ENCODE measurements around the gene TMEM38A.
"Not testable (repeated sequence)": the region's sequence is repeated elsewhere in the genome, so short reads cannot be mapped to it uniquely, and the experiment has no call there.

Gene TMEM38A

DNA sequence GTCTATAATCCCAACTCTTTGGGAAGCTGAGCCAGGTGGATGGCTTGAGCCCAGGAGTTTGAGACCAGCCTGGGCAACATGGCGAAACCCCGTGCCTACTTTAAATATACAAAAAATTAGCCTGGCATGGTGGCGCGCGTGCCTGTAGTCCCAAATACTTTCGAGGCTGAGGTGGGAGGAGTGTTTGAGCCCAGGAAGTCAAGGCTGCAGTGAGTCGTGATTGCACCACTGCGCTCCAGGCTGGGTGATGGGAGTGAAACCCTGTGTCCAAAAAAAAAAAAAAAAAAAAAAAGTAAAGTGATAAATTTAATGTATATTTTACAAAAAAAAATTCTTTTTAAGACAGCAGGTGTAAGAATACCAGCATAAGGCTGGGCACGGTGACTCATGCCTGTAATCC lies 17.6 kb downstream of the TMEM38A start:
- DNase-seq, result no peak

DNA sequence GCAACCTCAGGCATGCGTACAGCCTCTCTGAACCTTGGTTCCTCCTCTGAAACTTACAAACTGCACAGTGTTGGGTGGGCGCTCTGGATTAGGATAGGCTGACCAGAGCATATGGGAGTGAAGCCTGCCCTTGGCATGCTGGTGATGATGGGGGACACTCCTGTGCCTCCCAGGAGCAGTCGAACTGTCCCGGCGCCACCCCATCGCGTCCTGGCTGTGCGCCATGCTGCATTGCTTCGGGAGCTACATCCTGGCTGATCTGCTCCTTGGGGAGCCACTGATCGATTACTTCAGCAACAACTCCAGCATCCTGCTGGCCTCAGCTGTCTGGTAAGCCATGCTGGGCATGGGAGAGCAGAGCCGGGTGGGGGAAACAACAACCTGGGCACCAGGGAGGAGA lies 18.9 kb downstream of the TMEM38A start:
- DNase-seq, result no peak

GRCh38 chr19:16682539-16682938 lies 21.6 kb downstream of the TMEM38A start:
- DNase-seq, result no peak

DNA sequence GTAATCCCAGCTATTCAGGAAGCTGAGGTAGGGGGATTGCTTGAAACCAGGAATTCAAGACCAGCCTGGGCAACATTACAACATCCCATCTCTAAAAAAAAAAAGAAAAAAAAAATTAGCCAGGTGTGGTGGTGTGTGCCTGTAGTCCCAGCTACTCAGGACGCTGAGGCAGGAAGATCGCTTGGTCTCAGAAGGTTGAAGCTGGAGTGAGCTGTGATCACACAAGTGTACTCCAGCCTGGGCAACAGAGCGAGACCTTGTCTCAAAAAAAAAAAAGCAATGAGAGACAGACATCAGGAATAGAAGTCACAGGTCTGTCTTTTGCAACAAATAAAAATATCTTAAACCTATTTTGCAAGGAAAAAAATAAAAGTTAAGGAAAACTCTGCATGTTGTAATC lies 23.3 kb downstream of the TMEM38A start:
- no peak for DNase-seq

- DNase-seq, result no peak
These were observed 27.1 kb downstream of the TMEM38A start for GRCh38 chr19:16688084-16688483.

- DNase-seq, result no peak
These were observed 38.0 kb downstream of the TMEM38A start for GRCh38 chr19:16698914-16699313.

DNA sequence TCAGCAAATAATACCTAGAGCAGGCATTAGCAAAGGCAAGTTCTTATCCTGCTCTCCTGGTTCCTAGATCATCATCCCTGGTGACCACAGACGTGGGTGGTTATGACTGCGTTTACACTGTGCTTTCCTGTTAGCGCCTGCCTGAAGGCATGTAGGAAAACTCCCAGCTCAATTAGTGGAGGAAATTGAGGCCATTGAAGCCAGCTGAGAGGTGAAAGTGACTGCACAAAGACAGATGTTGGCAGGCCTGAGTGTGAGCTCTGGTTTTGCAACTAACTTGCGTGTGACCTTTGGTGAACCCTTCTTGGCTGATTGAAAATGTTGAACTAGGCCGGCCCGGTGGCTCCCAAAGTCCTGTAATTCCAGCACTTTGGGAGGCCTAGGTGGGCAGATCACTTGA lies 41.2 kb downstream of the TMEM38A start:
- no peak for DNase-seq

DNA sequence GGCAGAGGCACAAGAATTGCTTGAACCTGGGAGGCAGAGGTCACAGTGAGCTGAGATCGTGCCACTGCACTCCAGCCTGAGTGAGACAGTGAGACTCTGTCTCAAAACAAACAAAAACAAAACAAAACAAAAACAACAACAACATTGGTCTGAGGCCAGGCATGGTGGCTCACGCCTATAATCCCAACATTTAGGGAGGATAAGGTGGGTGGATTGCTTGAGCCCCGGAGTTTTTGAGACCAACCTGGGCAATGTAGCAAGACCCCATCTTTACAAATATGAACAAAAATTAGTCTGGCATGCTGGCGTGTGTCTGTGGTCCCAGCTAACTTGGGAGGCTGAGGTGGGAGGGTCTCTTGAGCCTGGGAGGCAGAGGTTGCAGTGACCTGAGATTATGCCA lies 42.7 kb downstream of the TMEM38A start:
- DNase-seq, result no peak

- not testable (repeated sequence) for DNase-seq
These were observed 49.9 kb downstream of the TMEM38A start for GRCh38 chr19:16710870-16711269.

- not testable (repeated sequence) for DNase-seq
These were observed 51.4 kb downstream of the TMEM38A start for GRCh38 chr19:16712295-16712694.

DNA sequence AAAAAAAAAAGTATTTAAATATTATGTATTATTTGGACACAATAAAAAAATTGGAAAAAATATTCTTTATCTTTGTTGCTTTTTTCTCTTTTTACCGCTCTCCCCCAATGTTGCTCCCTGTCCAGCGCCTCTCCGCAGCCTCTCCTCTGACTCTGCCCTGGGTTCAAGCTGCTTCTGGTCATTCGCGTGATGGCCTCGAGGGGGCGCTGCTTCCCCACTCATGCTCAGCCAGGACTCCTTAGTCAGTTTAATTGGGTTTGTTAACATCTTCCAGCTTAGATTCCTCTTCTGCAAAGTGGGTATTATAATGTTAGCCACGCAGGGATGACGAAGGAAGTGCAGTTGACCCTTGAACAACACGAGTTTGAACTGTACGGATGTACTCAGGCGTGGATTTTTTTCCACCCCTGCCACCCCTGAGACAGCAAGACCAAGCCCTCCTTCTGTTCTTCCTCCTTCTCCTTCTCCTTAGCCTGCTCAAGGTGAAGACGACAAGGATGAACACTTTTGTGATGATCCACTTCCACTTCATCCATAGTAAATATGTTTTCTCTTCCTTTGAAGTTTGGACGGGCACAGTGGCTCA lies 53.9 kb downstream of the TMEM38A start:
- DNase-seq, result peak; percentile 16

DNA sequence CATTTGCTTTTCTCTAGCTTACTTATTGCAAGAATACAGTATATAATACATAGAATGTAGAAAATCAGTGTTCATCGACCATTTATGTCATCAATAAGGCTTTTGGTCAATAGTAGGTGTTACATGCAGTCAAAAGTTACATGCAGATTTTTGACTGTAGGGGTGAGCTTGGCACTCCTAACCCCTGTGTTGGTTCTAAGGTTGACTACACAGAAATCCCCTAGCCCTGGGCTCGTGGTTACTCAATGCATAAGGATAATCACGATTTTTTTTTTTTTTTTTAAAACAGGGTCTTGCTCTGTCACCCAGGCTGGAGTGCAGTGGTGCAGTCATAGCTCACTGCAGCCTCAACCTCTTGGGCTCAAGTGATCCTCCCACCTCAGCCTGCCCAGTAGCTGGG lies 54.7 kb downstream of the TMEM38A start:
- DNase-seq, result no peak

DNA sequence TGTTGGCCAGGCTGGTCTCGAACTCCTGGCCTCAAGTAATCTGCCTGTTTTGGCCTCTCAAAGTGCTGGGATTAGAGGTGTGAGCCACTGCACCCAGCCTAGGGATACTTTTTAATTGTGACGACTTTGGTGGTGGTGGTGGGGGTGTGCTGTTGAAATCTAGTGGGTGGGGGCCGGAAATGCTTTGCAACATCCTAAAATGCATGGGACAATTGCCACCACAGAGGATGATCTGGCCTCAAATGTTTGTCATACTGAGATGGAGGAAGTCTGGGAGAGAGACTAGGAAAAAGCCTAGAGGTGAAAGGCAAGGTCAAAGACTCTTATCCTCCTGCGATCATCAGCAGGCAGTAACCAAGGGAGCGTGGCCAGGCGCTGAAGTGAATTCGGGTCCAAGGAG lies 60.1 kb downstream of the TMEM38A start:
- no peak for DNase-seq

GRCh38 chr19:16722591-16722990 lies 61.7 kb downstream of the TMEM38A start:
- DNase-seq, result no peak

- no peak for DNase-seq
These were observed 66.0 kb downstream of the TMEM38A start for GRCh38 chr19:16726916-16727315.

GRCh38 chr19:16735650-16736266 lies 74.8 kb downstream of the TMEM38A start:
- DNase-seq, result not testable (repeated sequence)

- no peak for DNase-seq
These were observed 75.8 kb downstream of the TMEM38A start for GRCh38 chr19:16736709-16737108.

DNA sequence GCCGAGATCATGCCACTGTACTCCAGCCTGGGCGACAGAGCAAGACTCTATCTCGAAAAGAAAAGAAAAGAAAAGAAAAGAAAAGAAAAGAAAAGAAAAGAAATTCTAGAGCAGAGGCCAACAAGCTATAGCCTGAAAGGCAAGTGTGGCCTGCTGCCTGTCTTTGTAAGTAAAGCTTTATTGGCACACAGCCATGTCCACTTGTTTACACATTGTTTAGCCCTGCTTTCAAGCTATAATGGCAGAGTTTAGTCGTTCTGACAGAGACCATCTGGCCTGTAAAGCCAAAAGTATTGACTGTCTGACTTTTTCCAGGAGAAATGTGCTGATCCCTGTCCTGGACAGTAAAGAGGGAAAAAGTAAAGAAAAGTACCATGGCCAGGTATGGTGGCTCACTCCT lies 77.0 kb downstream of the TMEM38A start:
- DNase-seq, result no peak

DNA sequence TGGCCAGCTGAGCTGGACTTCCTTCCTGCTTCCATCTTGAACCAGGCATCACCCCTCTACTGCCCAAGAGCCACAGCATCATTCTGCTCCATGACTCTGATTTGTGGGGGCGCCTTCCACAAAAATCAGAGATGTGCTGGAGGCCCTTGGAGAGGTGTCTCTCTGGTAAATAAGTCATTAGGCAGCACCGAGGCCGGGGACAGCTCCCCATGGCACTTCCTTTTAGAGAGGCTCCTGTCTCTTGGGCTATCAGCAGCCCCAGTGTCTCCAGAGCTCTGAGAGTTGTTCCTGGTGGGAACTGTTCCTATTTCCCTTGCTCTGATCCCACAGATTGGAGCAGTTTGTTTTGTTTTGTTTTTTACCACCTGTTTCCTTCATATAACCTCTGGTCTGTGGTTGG lies 78.6 kb downstream of the TMEM38A start:
- DNase-seq, result no peak

Data from T-helper 9 cell (primary cell).